ENCODE data around the gene DISC1. TPM values are rescaled to one million over a fixed set of nuclear protein-coding genes. Genes with fewer than 3 reads are reported as not detected.

Gene DISC1
- polyA plus RNA-seq, 1 of the 3 experiments (the other 2 are of a cell fraction) = 1.7 TPM

DNA sequence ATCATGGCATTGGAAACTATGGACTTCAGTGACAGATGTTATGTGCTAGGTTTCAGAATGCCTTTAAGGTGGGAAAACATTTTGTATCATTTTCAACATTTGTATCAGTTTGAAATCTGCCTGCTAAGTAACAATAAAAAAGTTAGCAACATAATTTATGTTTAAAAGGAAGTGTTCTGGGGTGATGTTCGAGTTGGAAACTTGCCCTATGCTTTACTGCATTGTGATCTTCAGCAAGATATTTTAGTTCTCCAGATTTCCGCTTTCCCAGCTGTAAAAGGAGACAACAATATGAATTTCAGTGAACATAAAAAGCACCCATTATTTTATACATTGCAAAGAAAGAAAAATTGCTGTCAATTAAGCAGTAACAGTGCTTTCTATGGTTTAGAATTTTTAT is 187.4 kb downstream of the DISC1 start:
- TF ChIP-seq CHD2 (IDR thresholded peaks at IDR 0.05; ENCODE audit: low read length, partially characterized antibody) (no peak), GATA2 (CRISPR knock-in tag; IDR thresholded peaks at IDR 0.05) (no peak), NFIC (IDR thresholded peaks at IDR 0.05; ENCODE audit: borderline replicate concordance) (no peak)
- TF ChIP-seq, protein P1, sequence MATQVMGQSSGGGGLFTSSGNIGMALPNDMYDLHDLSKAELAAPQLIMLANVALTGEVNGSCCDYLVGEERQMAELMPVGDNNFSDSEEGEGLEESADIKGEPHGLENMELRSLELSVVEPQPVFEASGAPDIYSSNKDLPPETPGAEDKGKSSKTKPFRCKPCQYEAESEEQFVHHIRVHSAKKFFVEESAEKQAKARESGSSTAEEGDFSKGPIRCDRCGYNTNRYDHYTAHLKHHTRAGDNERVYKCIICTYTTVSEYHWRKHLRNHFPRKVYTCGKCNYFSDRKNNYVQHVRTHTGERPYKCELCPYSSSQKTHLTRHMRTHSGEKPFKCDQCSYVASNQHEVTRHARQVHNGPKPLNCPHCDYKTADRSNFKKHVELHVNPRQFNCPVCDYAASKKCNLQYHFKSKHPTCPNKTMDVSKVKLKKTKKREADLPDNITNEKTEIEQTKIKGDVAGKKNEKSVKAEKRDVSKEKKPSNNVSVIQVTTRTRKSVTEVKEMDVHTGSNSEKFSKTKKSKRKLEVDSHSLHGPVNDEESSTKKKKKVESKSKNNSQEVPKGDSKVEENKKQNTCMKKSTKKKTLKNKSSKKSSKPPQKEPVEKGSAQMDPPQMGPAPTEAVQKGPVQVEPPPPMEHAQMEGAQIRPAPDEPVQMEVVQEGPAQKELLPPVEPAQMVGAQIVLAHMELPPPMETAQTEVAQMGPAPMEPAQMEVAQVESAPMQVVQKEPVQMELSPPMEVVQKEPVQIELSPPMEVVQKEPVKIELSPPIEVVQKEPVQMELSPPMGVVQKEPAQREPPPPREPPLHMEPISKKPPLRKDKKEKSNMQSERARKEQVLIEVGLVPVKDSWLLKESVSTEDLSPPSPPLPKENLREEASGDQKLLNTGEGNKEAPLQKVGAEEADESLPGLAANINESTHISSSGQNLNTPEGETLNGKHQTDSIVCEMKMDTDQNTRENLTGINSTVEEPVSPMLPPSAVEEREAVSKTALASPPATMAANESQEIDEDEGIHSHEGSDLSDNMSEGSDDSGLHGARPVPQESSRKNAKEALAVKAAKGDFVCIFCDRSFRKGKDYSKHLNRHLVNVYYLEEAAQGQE (IDR thresholded peaks at IDR 0.05; ENCODE audit: low read depth, low read length) = no peak
- Histone ChIP-seq H2AFZ (ENCODE audit: low read depth) (no peak overlapping the region), H3K79me2 (ENCODE audit: insufficient read depth) (no peaks in the 10 kb centered on the region), H3K27ac (ENCODE audit: low read depth in 2 of 2, low read length in 1 of 2) (no peak overlapping the region), H3K4me3 (ENCODE audit: low read depth in 2 of 2, low read length in 1 of 2) (no peak overlapping the region), H3K4me1 (ENCODE audit: control insufficient read depth in 1 of 2, insufficient read depth in 2 of 2, low read depth in 1 of 2, low read length in 1 of 2) (peaks cover 0 to 6% of the 10 kb centered on the region in 2 experiments; a peak in 2 of 4 replicates), H3K36me3 (replicated peaks in 1 of 2; ENCODE audit: control insufficient read depth in 1 of 2, insufficient read depth in 2 of 2, low read length in 1 of 2) (peaks cover 0 to 4% of the 10 kb centered on the region in 2 experiments), H3K27me3 (ENCODE audit: insufficient read depth) (no peaks in the 10 kb centered on the region), H4K20me1 (ENCODE audit: insufficient read depth) (no peaks in the 10 kb centered on the region), H3F3A (replicated peaks; ENCODE audit: insufficient read depth) (no peaks in the 10 kb centered on the region), H3K9me3 (no peaks in the 10 kb centered on the region), H3K4me2 (no peak overlapping the region), H3K9me2 (no peaks in the 10 kb centered on the region), H3K9ac (no peak overlapping the region)
- CTCF ChIA-PET = no interaction called here
- 52% methylated on average over 2 of the region's 2 CpGs for WGBS (ENCODE audit: low lambda C conversion rate)
- no peak for DNase-seq
- POLR2A ChIA-PET = no interaction called here

- no peaks in the 10 kb centered on the region for H3K79me2 ChIP-seq (ENCODE audit: insufficient read depth)
- CTCF ChIA-PET = no interaction called here
- POLR2A ChIA-PET = no interaction called here
- no peak overlapping the region for H3K4me2 ChIP-seq
- no peak overlapping the region for H3K4me3 ChIP-seq (ENCODE audit: low read depth in 2 of 2, low read length in 1 of 2)
- WGBS (ENCODE audit: low lambda C conversion rate) = 92% methylated on average over 4 of the region's 4 CpGs
- no peaks in the 10 kb centered on the region for H3F3A ChIP-seq (replicated peaks; ENCODE audit: insufficient read depth)
- H2AFZ ChIP-seq (ENCODE audit: low read depth) = no peak overlapping the region
- no peaks in the 10 kb centered on the region for H4K20me1 ChIP-seq (ENCODE audit: insufficient read depth)
- DNase-seq = no peak
- H3K27ac ChIP-seq (ENCODE audit: low read depth in 2 of 2, low read length in 1 of 2) = no peak overlapping the region; a peak in 1 of 4 replicates
- peaks cover 0 to 4% of the 10 kb centered on the region in 2 experiments; a peak in 2 of 4 replicates for H3K4me1 ChIP-seq (ENCODE audit: control insufficient read depth in 1 of 2, insufficient read depth in 2 of 2, low read depth in 1 of 2, low read length in 1 of 2)
- peaks cover 0 to 4% of the 10 kb centered on the region in 2 experiments for H3K36me3 ChIP-seq (replicated peaks in 1 of 2; ENCODE audit: control insufficient read depth in 1 of 2, insufficient read depth in 2 of 2, low read length in 1 of 2)
- H3K9me3 ChIP-seq = no peaks in the 10 kb centered on the region
- no peak overlapping the region for H3K9ac ChIP-seq
- no peaks in the 10 kb centered on the region for H3K9me2 ChIP-seq
- no peaks in the 10 kb centered on the region for H3K27me3 ChIP-seq (ENCODE audit: insufficient read depth)
- TF ChIP-seq GATA2 (CRISPR knock-in tag; IDR thresholded peaks at IDR 0.05) (no peak), RCOR1 (IDR thresholded peaks at IDR 0.05; ENCODE audit: low read length) (no peak), SIN3A (IDR thresholded peaks at IDR 0.05; ENCODE audit: borderline replicate concordance, low read depth, low read length) (no peak), IRF3 (IDR thresholded peaks at IDR 0.05; ENCODE audit: low read depth, low read length) (no peak), CHD2 (IDR thresholded peaks at IDR 0.05; ENCODE audit: low read length, partially characterized antibody) (no peak), GABPA (IDR thresholded peaks at IDR 0.05; ENCODE audit: low read depth) (no peak), EZH2phosphoT487 (IDR thresholded peaks at IDR 0.05; ENCODE audit: borderline replicate concordance, low read depth) (no peak), EP300 (IDR thresholded peaks at IDR 0.05; ENCODE audit: borderline replicate concordance in 1 of 2, low read depth in 1 of 2, low read length in 1 of 2) (no peak), FOSL2 (IDR thresholded peaks at IDR 0.05; ENCODE audit: borderline replicate concordance, low read depth) (no peak), FOXJ3 (CRISPR knock-in tag; IDR thresholded peaks at IDR 0.05) (no peak), MXI1 (IDR thresholded peaks at IDR 0.05; ENCODE audit: low read depth, low read length) (no peak)
- TF ChIP-seq, protein P2, sequence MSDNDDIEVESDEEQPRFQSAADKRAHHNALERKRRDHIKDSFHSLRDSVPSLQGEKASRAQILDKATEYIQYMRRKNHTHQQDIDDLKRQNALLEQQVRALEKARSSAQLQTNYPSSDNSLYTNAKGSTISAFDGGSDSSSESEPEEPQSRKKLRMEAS (IDR thresholded peaks at IDR 0.05; ENCODE audit: low read depth) = no peak
- TF ChIP-seq, protein P3, sequence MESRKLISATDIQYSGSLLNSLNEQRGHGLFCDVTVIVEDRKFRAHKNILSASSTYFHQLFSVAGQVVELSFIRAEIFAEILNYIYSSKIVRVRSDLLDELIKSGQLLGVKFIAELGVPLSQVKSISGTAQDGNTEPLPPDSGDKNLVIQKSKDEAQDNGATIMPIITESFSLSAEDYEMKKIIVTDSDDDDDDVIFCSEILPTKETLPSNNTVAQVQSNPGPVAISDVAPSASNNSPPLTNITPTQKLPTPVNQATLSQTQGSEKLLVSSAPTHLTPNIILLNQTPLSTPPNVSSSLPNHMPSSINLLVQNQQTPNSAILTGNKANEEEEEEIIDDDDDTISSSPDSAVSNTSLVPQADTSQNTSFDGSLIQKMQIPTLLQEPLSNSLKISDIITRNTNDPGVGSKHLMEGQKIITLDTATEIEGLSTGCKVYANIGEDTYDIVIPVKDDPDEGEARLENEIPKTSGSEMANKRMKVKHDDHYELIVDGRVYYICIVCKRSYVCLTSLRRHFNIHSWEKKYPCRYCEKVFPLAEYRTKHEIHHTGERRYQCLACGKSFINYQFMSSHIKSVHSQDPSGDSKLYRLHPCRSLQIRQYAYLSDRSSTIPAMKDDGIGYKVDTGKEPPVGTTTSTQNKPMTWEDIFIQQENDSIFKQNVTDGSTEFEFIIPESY (IDR thresholded peaks at IDR 0.05; ENCODE audit: borderline replicate concordance, low read depth) = no peak
- TF ChIP-seq, protein P1 (IDR thresholded peaks at IDR 0.05; ENCODE audit: low read depth, low read length) = no peak
Measured at GRCh38 chr1:231814521-231814920, 187.9 kb downstream of the DISC1 start.

Measured in SK-N-SH (cell line).